ENCODE results near the gene KANSL3. TPM values are rescaled to one million over a fixed set of nuclear protein-coding genes. Genes with fewer than 3 reads are reported as not detected.
"Not testable (repeated sequence)": the region's sequence is repeated elsewhere in the genome, so short reads cannot be mapped to it uniquely, and the experiment has no call there.

Gene KANSL3
- total RNA-seq, 1 donor from 2014 or later = 45.2 TPM

GRCh38 chr2:96654791-96655190, 16.7 kb upstream of the KANSL3 start:
- DNase-seq = not testable (repeated sequence)

- DNase-seq = no peak
These were observed 13.7 kb upstream of the KANSL3 start for GRCh38 chr2:96651793-96652192.

- DNase-seq = no peak
These were observed 11.2 kb upstream of the KANSL3 start for GRCh38 chr2:96649342-96649741.

GRCh38 chr2:96648306-96648930, 10.3 kb upstream of the KANSL3 start:
- DNase-seq = no peak

GRCh38 chr2:96647681-96648080, 9.6 kb upstream of the KANSL3 start:
- no peak for DNase-seq

- peak; percentile 72 for DNase-seq
These were observed 4.7 kb upstream of the KANSL3 start, which contains the start of gene FER1L5 for GRCh38 chr2:96642564-96643360. FER1L5 (plus strand) TSS chr2:96642764; CDS start chr2:96642837, 73 bp downstream.

GRCh38 chr2:96637385-96638143, 548 bp downstream of the KANSL3 start:
- DNase-seq = peak; percentile 84

GRCh38 chr2:96636551-96637171, 1.5 kb downstream of the KANSL3 start:
- peak; percentile 8 for DNase-seq

- DNase-seq = no peak
These were observed 4.5 kb downstream of the KANSL3 start for GRCh38 chr2:96633641-96634040.

GRCh38 chr2:96631804-96632435, 6.2 kb downstream of the KANSL3 start:
- no peak for DNase-seq

GRCh38 chr2:96626553-96626942, 11.6 kb downstream of the KANSL3 start:
- DNase-seq = no peak

GRCh38 chr2:96625571-96626552, 12.2 kb downstream of the KANSL3 start:
- DNase-seq = no peak

- no peak for DNase-seq
These were observed 15.0 kb downstream of the KANSL3 start for GRCh38 chr2:96623116-96623515.

- no peak for DNase-seq
These were observed 15.6 kb downstream of the KANSL3 start for GRCh38 chr2:96622544-96622943.

- no peak for DNase-seq
These were observed 19.4 kb downstream of the KANSL3 start for GRCh38 chr2:96618596-96619283.

- DNase-seq = no peak
These were observed 21.1 kb downstream of the KANSL3 start for GRCh38 chr2:96617012-96617411.

GRCh38 chr2:96616535-96616934, 21.6 kb downstream of the KANSL3 start:
- no peak for DNase-seq

- no peak for DNase-seq
These were observed 22.0 kb downstream of the KANSL3 start for GRCh38 chr2:96616128-96616527.

GRCh38 chr2:96608469-96609455, 29.4 kb downstream of the KANSL3 start:
- DNase-seq = peak; percentile 13
